ENCODE measurements around the gene CHD5. TPM values are rescaled to one million over a fixed set of nuclear protein-coding genes. Genes with fewer than 3 reads are reported as not detected.

CHD5 gene
- total RNA-seq, 2 experiments from 2014 or later, result 0.67 to 0.96 TPM

GRCh38 chr1:6098303-6099215 lies 81.6 kb downstream of the CHD5 start:
- Mint-ChIP-seq H3K4me3 (no peak overlapping the region), H3K27ac (no peak overlapping the region), H3K27me3 (no peaks in the 10 kb centered on the region), H3K4me1 (no peaks in the 10 kb centered on the region), H3K9me3 (no peaks in the 10 kb centered on the region), H3K36me3 (ENCODE audit: low read depth) (peaks cover 16% of the 10 kb centered on the region)
- ChIA-PET CTCF (no interaction called here), POLR2A (no interaction called here)
- no peak for DNase-seq

GRCh38 chr1:6097824-6098223 lies 82.3 kb downstream of the CHD5 start:
- no peak overlapping the region for H3K27ac Mint-ChIP-seq
- ChIA-PET POLR2A (no interaction called here), CTCF (no interaction called here)
- H3K27me3 Mint-ChIP-seq, result no peaks in the 10 kb centered on the region
- DNase-seq, result no peak
- H3K9me3 Mint-ChIP-seq, result no peaks in the 10 kb centered on the region
- no peaks in the 10 kb centered on the region for H3K4me1 Mint-ChIP-seq
- peaks cover 19% of the 10 kb centered on the region for H3K36me3 Mint-ChIP-seq (ENCODE audit: low read depth)
- no peak overlapping the region for H3K4me3 Mint-ChIP-seq

GRCh38 chr1:6097117-6097595 lies 83.0 kb downstream of the CHD5 start:
- no peaks in the 10 kb centered on the region for H3K27me3 Mint-ChIP-seq
- H3K9me3 Mint-ChIP-seq, result no peaks in the 10 kb centered on the region
- ChIA-PET CTCF (no interaction called here), POLR2A (no interaction called here)
- DNase-seq, result no peak
- no peak overlapping the region for H3K4me3 Mint-ChIP-seq
- H3K27ac Mint-ChIP-seq, result no peak overlapping the region
- H3K36me3 Mint-ChIP-seq (ENCODE audit: low read depth), result peaks cover 20% of the 10 kb centered on the region
- H3K4me1 Mint-ChIP-seq, result no peaks in the 10 kb centered on the region

GRCh38 chr1:6096243-6097116 lies 83.6 kb downstream of the CHD5 start:
- Mint-ChIP-seq H3K27me3 (no peaks in the 10 kb centered on the region), H3K36me3 (ENCODE audit: low read depth) (peaks cover 23% of the 10 kb centered on the region), H3K9me3 (no peaks in the 10 kb centered on the region), H3K4me3 (no peak overlapping the region), H3K4me1 (no peaks in the 10 kb centered on the region), H3K27ac (no peak overlapping the region)
- ChIA-PET POLR2A (no interaction called here), CTCF (no interaction called here)
- no peak for DNase-seq

GRCh38 chr1:6095511-6096242 lies 84.4 kb downstream of the CHD5 start:
- DNase-seq, result no peak
- CTCF ChIA-PET, result interaction anchor here (0.6 kb wide), 1 partner anchor 311 kb away, joined by 4 read pairs; no protein-coding TSS in a partner anchor
- Mint-ChIP-seq H3K9me3 (no peaks in the 10 kb centered on the region), H3K4me3 (no peak overlapping the region), H3K4me1 (no peaks in the 10 kb centered on the region), H3K27me3 (no peaks in the 10 kb centered on the region), H3K36me3 (ENCODE audit: low read depth) (peaks cover 29% of the 10 kb centered on the region), H3K27ac (no peak overlapping the region)
- POLR2A ChIA-PET, result no interaction called here

GRCh38 chr1:6094801-6095505 lies 85.2 kb downstream of the CHD5 start:
- no peaks in the 10 kb centered on the region for H3K27me3 Mint-ChIP-seq
- no peaks in the 10 kb centered on the region for H3K4me1 Mint-ChIP-seq
- H3K36me3 Mint-ChIP-seq (ENCODE audit: low read depth), result peaks cover 31% of the 10 kb centered on the region
- no peak for DNase-seq
- H3K4me3 Mint-ChIP-seq, result no peak overlapping the region
- H3K27ac Mint-ChIP-seq, result no peak overlapping the region
- no peaks in the 10 kb centered on the region for H3K9me3 Mint-ChIP-seq
- ChIA-PET CTCF (interaction anchor here (0.6 kb wide), 1 partner anchor 311 kb away, joined by 4 read pairs; no protein-coding TSS in a partner anchor), POLR2A (no interaction called here)

- Mint-ChIP-seq H3K36me3 (ENCODE audit: low read depth) (peaks cover 36% of the 10 kb centered on the region), H3K9me3 (no peaks in the 10 kb centered on the region), H3K27me3 (no peaks in the 10 kb centered on the region), H3K27ac (peak overlapping the region; percentile 9), H3K4me1 (no peaks in the 10 kb centered on the region), H3K4me3 (no peak overlapping the region)
- ChIA-PET CTCF (no interaction called here), POLR2A (no interaction called here)
- no peak for DNase-seq
Measured at GRCh38 chr1:6094246-6094645, 85.9 kb downstream of the CHD5 start.

- ChIA-PET CTCF (no interaction called here), POLR2A (no interaction called here)
- H3K9me3 Mint-ChIP-seq, result no peaks in the 10 kb centered on the region
- DNase-seq, result no peak
- no peaks in the 10 kb centered on the region for H3K4me1 Mint-ChIP-seq
- H3K4me3 Mint-ChIP-seq, result no peak overlapping the region
- H3K27ac Mint-ChIP-seq, result peak overlapping the region; percentile 36
- H3K27me3 Mint-ChIP-seq, result no peaks in the 10 kb centered on the region
- peaks cover 34% of the 10 kb centered on the region for H3K36me3 Mint-ChIP-seq (ENCODE audit: low read depth)
Measured at GRCh38 chr1:6093611-6094010, 86.5 kb downstream of the CHD5 start.

GRCh38 chr1:6093071-6093470 lies 87.0 kb downstream of the CHD5 start:
- ChIA-PET CTCF (no interaction called here), POLR2A (no interaction called here)
- no peak overlapping the region for H3K4me3 Mint-ChIP-seq
- H3K27ac Mint-ChIP-seq, result peak overlapping the region; percentile 36
- DNase-seq, result no peak
- no peaks in the 10 kb centered on the region for H3K27me3 Mint-ChIP-seq
- H3K4me1 Mint-ChIP-seq, result no peaks in the 10 kb centered on the region
- H3K9me3 Mint-ChIP-seq, result no peaks in the 10 kb centered on the region
- peaks cover 31% of the 10 kb centered on the region for H3K36me3 Mint-ChIP-seq (ENCODE audit: low read depth)

- POLR2A ChIA-PET, result no interaction called here
- H3K4me1 Mint-ChIP-seq, result no peaks in the 10 kb centered on the region
- no peak overlapping the region for H3K27ac Mint-ChIP-seq
- no peak overlapping the region for H3K4me3 Mint-ChIP-seq
- DNase-seq, result no peak
- CTCF ChIA-PET, result no interaction called here
- peaks cover 31% of the 10 kb centered on the region for H3K36me3 Mint-ChIP-seq (ENCODE audit: low read depth)
- H3K9me3 Mint-ChIP-seq, result no peaks in the 10 kb centered on the region
- no peaks in the 10 kb centered on the region for H3K27me3 Mint-ChIP-seq
Measured at GRCh38 chr1:6092211-6092610, 87.9 kb downstream of the CHD5 start.

GRCh38 chr1:6091823-6092109 lies 88.4 kb downstream of the CHD5 start:
- Mint-ChIP-seq H3K27me3 (no peaks in the 10 kb centered on the region), H3K9me3 (no peaks in the 10 kb centered on the region), H3K36me3 (ENCODE audit: low read depth) (peaks cover 34% of the 10 kb centered on the region), H3K4me3 (no peak overlapping the region), H3K27ac (no peak overlapping the region), H3K4me1 (no peaks in the 10 kb centered on the region)
- ChIA-PET POLR2A (no interaction called here), CTCF (interaction anchor here (0.9 kb wide), 1 partner anchor 9 kb away, joined by 3 read pairs; no protein-coding TSS in a partner anchor)
- no peak for DNase-seq

GRCh38 chr1:6090996-6091822 lies 88.9 kb downstream of the CHD5 start:
- H3K36me3 Mint-ChIP-seq (ENCODE audit: low read depth), result peaks cover 35% of the 10 kb centered on the region
- CTCF ChIA-PET, result interaction anchor here (0.9 kb wide), 1 partner anchor 8 kb away, joined by 3 read pairs; no protein-coding TSS in a partner anchor
- H3K4me1 Mint-ChIP-seq, result no peaks in the 10 kb centered on the region
- no peaks in the 10 kb centered on the region for H3K27me3 Mint-ChIP-seq
- POLR2A ChIA-PET, result no interaction called here
- no peak for DNase-seq
- H3K27ac Mint-ChIP-seq, result no peak overlapping the region
- H3K4me3 Mint-ChIP-seq, result no peak overlapping the region
- no peaks in the 10 kb centered on the region for H3K9me3 Mint-ChIP-seq
